Stimulated activated CD8-positive, alpha-beta memory T cell treated with anti-CD3 and anti-CD28 coated beads, Interleukin-15, amount 100 ng/mL, for 4 hours (primary cell): ENCODE results near the gene CUL2.
"Not testable (repeated sequence)": the region's sequence is repeated elsewhere in the genome, so short reads cannot be mapped to it uniquely, and the experiment has no call there.

ENCODE experiments used
- DNase-seq, 2 donors: peaks; one replicate each; pipeline ENCODE4 v3.0.0-alpha.2; 2020; ENCODE audit warnings: low read depth in 2 of 2

The CUL2 gene

GRCh38 chr10:35079763-35080162, 10.4 kb downstream of the CUL2 start:
- DNase-seq, result no peak

DNA sequence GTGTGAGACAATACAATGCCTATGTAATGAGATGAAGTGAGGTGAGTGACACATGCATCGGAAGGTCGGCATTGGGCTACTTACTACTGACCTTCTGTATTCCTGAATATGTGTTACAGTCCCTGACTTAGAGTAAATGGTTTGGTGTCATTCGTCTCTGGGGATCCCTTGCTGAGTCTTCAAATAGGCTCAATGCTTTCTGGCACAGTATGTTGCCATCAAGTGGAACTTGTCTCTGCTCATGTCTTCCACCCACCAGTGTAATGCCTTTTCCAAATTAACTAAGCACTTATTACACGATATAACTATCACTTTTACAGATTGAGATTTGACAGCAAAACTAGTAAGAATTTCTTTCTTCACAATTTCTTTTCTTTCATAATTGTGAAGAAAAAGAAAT, 10.9 kb downstream of the CUL2 start:
- no peak for DNase-seq

DNA sequence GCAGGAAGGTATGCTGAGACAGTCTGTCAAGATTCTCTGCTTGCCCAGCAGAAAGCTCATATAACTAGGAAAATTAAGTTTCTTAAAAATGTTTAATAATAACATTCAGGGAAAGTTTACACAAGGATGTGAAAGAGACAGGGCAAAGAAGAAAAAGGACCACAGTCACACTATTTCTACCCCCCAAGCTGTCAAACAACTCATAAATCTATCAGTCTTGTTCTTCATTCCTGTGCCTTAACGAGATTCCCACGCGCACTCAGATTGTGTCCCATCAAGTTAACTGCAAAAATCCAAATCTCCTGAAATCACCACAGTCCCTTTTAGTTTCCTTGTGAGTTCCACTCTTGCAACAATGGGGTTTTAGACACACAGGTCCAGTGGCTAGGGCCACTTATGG, 14.9 kb downstream of the CUL2 start:
- no peak for DNase-seq

GRCh38 chr10:35074266-35074665, 15.9 kb downstream of the CUL2 start:
- DNase-seq, result no peak

- DNase-seq, result no peak
Observed at GRCh38 chr10:35070521-35070920, 19.6 kb downstream of the CUL2 start.

DNA sequence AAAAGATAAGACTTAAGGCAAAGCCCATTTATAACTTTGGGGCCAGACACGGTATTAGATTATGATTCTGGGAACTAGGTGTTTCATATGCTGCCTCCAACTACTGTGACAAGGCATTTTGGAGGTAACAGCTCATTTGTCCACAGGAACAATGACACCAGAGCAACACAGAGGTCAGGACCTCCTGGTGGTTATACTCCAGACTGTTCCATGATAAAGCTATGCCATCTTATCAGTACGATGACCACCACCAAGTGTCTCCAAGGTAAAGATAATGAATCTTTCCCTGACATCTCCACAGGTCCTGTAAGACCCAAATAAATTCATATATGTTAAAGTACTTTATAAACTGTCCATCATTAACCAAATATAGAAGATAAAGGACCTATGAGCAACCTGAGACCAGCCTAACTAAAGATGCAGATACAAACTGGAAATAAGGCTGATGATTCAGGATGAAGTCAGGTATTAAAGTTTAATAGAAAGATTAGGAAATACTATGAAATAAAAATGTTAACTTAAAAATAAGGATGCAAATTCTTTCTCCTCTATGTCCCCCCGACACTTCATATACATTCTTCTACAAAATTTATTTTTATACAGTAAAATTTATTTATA, 26.2 kb downstream of the CUL2 start:
- no peak for DNase-seq

DNA sequence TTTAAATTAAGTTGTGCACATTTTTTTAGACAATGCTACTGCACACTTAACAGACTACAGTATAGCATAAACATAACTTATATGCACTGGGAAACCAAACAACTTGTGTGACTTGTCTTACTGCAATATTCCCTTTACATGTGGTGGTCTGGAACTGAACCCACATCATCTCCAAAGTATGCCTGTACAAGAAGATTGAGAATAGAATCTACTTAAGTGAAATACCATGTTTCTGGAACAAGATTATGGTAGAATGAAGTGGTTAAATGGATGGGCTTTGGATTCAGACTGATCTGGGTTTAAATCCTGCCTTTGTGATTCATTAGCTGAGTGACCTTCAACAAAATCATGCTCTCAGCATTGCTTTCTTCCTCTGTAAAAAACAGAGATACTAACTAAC, 30.7 kb downstream of the CUL2 start:
- no peak for DNase-seq

- no peak for DNase-seq
Observed at GRCh38 chr10:35058686-35059085, 31.5 kb downstream of the CUL2 start.

- no peak for DNase-seq
Observed at GRCh38 chr10:35058134-35058533, 32.0 kb downstream of the CUL2 start.

DNA sequence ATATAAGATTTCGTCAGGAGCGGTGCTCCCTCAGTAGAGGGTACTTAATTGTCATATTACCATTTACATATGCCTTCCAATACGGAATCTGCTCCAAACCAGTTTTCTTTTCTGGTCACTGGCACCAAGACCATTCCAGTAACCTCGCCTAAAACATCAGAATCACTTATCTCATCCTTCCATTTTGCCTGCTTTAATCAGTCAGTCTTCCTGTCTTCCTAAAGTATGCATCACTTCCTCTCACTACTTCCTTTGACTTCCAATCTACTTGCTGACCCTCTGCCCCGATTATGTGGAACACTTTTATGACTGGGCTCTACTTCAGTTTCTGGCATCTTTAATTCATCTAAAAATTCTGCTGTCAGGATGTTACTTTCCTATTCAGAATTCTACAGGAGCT, 33.5 kb downstream of the CUL2 start:
- DNase-seq, result no peak

GRCh38 chr10:35056133-35056532, 34.0 kb downstream of the CUL2 start:
- no peak for DNase-seq

GRCh38 chr10:35050568-35050967, 39.6 kb downstream of the CUL2 start:
- no peak for DNase-seq

GRCh38 chr10:35046074-35046473, 44.1 kb downstream of the CUL2 start:
- DNase-seq, result no peak

GRCh38 chr10:35045275-35045674, 44.9 kb downstream of the CUL2 start:
- not testable (repeated sequence) for DNase-seq

DNA sequence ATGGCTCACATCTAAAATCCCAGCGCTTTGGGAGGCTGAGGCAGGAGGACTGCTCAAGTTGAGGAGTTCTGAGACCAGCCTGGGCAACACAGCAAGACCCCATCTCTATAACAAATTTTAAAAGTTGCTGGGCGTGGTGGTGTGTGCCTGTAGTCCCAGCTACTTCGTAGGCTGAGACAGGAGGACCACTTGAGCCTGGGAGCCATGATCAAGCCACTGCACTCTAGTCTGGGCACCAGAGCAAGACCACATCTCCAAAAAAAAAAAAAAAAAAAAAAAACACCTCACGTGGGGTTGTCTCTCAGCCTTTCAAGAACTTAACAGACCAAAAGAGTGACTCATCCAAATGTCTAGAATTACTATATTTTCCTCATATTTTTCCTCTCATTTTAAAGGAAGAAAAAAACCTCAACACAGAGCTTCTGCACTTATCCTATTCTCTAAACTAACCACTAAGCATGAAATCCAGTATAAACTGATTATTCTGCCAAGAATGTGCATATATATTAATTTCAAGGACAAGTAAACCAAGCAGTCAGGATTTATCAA, 46.3 kb downstream of the CUL2 start:
- DNase-seq, result no peak

DNA sequence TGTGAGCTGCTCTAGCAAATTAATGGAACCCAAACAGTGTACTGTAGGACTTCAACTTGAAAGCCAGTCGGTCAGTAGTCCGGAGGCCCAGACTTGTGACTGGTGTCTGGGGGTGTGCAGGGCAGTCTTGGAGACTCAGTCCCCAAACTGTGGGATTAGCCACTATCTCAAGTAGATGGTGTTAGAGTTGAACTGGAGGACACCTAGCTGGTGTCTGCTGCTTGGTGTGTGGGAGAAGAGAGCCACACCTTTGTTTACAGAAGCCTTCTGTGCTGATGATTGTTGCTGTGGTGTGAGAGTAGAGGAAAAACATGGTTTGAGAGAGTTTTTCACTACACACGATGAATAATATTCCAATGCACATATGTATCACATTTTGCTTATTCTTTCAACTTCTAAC, 47.4 kb downstream of the CUL2 start:
- DNase-seq, result no peak

DNA sequence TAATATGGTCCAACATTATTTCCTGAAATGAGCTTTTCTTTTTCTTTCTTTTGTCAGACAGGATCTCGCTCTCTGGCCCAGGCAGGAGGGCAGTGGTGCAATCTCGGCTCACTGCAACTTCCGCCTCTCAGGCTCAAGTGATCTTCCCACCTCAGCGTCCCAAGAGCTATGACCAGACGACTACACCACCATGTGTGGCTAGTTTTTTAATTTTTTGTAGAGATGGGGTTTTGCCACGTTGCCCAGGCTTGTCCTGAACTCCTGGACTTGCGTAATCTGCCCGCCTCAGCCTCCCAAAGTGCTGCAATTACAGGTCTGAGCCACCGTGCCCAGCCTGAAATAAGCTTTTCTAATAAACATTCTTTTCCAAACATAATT, 48.6 kb downstream of the CUL2 start:
- no peak for DNase-seq

DNA sequence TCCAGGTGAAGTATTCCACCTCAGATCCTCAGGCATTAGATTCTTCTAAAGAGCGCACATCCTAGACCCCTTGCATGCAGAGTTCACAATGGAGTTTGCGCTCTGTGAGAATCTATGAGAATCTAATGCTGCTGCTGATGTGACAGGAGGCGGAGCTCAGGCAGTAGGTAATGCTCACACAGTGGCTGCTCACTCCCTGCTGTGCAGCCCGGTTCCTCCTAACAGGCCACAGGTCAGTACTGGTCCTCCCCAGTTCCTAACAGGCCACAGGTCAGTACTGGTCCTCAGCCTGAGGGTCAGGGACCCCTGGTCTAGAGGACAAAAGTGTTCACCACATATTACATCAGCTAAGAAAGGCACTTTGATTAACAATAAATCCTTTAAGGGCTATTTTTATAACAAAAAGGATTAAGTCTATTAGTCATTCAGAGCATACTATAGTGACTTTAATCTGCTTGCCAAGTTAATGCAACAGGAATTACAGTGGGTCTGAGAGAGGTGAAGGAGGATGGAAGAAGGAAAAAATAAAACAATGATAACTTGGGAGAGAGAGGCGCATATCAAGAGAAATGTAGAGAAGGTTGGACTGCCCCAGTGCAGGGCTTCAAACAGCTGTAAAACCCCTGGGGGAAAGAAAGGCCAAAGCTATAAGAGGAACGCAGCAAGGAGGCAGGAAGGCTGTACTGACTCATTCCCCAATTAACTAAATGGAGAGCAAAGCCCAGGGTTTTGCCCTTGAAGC, 49.2 kb downstream of the CUL2 start:
- DNase-seq, result no peak

DNA sequence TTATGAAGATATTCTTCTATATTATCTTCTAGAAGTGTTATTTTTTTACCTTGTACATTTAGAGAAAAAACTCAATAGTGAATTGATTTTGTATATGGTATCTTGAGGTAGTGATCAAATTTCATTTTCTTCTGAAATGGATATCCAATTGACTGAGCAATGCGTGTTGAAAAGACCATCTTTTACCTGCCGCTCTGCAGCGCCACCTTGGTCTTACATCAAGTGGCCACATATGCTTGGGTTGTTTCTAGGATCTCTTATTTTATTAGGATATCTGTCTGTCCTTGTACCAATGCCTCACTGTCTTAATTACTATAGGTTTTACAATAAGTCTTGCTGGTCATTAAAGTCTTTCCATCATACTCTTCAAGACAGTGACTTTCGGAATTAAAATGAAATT, 53.0 kb downstream of the CUL2 start:
- no peak for DNase-seq

- DNase-seq, result no peak
Observed at GRCh38 chr10:35035606-35036005, 54.5 kb downstream of the CUL2 start.

DNA sequence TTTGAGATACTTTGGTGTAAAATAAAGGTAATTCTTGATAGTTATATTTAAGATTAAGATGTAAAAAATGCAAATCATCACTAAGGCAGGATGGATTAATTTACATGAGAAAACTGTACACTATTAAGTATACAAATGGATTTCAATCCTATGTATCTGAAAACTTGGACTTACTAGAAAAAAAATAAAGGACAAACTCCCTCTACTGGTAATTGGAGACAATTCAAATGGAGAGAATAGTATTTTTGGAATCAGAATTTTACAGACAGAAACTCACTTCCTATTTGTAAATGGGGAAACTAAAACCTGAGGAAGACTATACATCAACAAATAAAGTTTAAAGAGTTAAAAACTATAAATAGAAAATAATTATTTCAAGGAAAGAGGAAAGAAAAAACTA, 62.6 kb downstream of the CUL2 start:
- DNase-seq, result no peak

- DNase-seq, result no peak
Observed at GRCh38 chr10:35025916-35026315, 64.2 kb downstream of the CUL2 start.

DNA sequence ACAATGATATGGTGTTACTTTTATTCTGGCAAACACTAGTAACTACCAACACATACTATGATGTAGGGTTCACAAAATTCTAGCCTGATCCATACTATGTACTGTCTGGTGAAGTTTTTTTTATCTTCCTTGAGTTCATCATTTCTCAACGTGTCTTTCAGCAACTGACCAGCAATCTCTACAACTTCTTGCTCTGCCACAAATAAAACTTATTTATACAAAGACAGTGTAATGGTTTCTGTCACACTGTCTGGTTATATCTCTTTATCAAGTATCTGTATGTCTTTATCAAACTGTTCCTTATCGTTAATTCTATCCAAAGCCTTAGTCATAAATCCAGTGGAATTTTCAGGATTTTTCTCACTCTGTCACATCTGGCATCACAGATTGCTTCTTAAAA, 69.7 kb downstream of the CUL2 start:
- DNase-seq, result no peak
